ENCODE data around the gene MECR.

- TF ChIP-seq CTCF (IDR thresholded peaks at IDR 0.05 in 2 of 3, conservative IDR thresholded peaks at IDR 0.05 in 1 of 3; ENCODE audit: borderline replicate concordance in 1 of 3, insufficient read depth in 1 of 3, low read depth in 2 of 3, low read length in 2 of 3): no peak
- TF ChIP-seq ZNF274 (IDR thresholded peaks at IDR 0.05; ENCODE audit: low read depth, low read length): no peak
These were observed 21.6 kb downstream of the MECR start for GRCh38 chr1:29209173-29209572.
